22Rv1 (cell line): ENCODE measurements around the gene MAP4K3.

ENCODE experiments used
- H3K27ac ChIP-seq: fragments of 450-650 bp; 2 replicates; pipeline ENCODE4 v1.5.1; 2017
- ZFX ChIP-seq: fragments of 450-650 bp; IDR thresholded peaks from 2 replicates; pipeline ENCODE4 v1.6.1; 2017; ENCODE audit warnings: antibody characterized with exemption, borderline replicate concordance
- TF ChIP-seq, protein P1 (sequence below): fragments of 450-650 bp; IDR thresholded peaks from 2 replicates; pipeline ENCODE4 v1.5.1; 2017; ENCODE audit warnings: mild to moderate bottlenecking

MAP4K3 gene

DNA sequence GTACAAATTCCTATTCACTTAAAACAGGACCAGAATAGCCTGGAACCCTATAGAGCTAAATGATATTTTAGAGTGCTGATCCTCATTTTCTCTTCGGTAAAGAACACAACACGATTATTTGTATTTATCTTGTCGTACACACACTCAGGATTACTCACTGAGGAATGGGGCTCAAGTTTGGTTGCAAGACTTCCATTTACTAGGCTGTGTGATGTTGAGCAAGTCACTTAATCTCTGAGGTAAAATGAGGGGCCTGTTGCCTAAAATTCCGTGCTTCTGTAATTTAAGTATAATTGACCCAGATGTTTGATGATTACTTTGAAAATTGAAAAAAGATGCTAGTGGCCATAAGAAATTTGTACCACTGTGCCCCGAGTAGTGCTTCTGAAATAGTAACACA, 42.6 kb upstream of the MAP4K3 start:
- no peak overlapping the region for H3K27ac ChIP-seq
- no peak for TF ChIP-seq ZFX
- TF ChIP-seq, protein P1, sequence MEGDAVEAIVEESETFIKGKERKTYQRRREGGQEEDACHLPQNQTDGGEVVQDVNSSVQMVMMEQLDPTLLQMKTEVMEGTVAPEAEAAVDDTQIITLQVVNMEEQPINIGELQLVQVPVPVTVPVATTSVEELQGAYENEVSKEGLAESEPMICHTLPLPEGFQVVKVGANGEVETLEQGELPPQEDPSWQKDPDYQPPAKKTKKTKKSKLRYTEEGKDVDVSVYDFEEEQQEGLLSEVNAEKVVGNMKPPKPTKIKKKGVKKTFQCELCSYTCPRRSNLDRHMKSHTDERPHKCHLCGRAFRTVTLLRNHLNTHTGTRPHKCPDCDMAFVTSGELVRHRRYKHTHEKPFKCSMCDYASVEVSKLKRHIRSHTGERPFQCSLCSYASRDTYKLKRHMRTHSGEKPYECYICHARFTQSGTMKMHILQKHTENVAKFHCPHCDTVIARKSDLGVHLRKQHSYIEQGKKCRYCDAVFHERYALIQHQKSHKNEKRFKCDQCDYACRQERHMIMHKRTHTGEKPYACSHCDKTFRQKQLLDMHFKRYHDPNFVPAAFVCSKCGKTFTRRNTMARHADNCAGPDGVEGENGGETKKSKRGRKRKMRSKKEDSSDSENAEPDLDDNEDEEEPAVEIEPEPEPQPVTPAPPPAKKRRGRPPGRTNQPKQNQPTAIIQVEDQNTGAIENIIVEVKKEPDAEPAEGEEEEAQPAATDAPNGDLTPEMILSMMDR: no peak

DNA sequence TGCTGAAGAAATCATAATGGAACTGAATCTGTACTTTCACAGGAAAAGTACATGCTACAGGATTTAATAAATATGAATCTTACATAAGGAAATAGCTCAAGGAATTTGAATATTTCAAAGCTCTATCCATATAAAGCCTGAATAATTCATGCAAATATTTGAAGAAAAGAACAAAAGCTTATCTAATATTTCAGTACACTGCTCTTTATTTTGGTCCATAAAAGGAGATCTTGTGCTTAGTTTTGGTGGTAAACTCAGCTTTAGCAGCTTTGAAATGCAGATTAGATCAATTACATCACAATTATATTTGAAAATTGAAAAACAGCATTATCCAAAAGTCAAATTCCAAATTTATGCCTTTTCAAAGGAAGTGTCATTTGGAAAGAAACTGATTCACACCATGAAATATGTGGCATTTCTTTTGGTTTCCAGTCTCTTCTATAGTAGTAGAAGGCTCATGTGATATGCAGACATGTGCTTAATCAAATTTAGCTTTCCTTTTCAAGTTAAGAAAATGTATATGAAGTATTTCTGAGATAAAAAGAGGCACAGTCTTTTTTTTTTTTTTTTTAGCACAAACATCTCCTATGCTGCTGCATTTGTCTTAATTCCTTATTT, 42.1 kb upstream of the MAP4K3 start:
- TF ChIP-seq ZFX: no peak
- TF ChIP-seq, protein P1: no peak
- no peak overlapping the region for H3K27ac ChIP-seq

DNA sequence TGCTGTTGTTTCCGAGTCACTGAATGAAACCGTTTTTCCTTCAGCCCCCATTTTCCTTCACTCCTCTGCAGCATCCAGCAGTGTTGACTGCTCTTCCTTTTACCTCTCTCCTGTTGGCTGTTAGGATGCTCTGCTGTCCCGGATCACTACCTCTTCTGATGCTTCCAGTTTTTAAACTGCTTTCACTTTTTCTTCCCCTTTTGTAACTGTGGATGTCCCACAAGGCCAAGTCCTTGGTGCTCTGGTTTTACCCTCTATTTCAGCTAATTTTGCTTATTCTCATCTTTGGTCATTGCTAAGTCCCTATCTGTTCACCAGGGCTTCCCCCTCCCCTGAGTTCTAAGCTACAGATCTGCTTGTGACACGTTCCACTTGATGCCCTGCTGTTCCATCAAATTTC, 39.4 kb upstream of the MAP4K3 start:
- H3K27ac ChIP-seq: no peak overlapping the region
- no peak for TF ChIP-seq ZFX
- TF ChIP-seq, protein P1: no peak

DNA sequence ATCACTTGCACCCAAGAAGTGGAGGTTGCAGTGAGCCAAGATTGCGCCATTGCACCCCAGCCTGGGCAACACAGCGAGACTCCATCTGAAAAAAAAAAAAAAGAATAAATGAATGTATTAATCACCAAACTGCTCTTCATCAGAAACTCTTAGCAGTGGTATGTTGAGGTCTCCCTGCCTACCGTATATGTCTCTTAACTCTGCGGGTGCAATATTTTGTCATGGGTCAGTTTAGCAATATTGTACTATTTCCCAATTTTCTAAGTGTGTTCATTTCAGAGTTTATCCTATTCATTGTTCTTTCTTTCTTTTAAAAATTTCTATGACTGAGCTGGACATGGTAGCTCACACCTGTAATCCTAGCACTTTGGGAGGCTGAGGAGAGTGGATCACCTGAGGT, 37.9 kb upstream of the MAP4K3 start:
- no peak overlapping the region for H3K27ac ChIP-seq
- TF ChIP-seq, protein P1: no peak
- no peak for TF ChIP-seq ZFX

DNA sequence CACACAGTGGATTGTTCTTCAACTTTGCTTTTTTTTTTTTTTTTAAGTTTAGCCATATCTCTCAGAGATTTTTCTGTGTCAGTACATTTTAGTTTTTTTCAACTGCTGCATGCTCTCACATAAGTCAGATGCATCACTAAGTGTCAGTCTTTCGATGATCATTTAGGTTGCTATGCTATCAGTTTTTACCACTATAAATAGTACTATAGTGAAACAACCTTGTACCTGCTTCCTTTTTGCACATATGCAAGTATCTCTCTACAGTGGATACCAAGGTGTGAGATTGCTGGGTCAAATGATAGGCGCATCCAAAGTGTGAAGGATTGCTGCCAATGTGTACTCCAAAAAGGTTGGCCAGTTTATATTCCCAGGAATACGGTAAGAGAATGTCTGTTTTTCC, 33.5 kb upstream of the MAP4K3 start:
- no peak for TF ChIP-seq ZFX
- TF ChIP-seq, protein P1: no peak
- no peak overlapping the region for H3K27ac ChIP-seq

DNA sequence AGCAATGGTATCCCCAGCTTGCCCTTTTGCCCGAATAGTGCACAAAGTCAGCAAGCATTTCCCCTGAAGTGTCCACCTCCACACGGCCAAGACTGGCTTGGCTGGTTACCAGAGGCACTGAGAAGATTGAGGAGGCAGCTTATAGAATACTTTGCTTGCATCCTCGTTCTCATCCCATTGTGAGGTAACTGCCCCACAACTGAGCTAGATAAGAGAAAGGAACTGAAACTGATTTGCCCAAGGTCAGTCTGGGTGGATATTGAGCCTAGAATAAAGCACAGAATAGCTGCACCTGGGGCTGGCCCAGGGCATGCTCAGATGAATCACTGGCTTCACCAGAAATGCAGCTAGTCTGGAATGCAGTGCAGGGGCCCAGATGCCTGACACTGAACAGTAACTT, 32.7 kb upstream of the MAP4K3 start:
- TF ChIP-seq, protein P1: no peak
- no peak for TF ChIP-seq ZFX
- H3K27ac ChIP-seq: no peak overlapping the region

DNA sequence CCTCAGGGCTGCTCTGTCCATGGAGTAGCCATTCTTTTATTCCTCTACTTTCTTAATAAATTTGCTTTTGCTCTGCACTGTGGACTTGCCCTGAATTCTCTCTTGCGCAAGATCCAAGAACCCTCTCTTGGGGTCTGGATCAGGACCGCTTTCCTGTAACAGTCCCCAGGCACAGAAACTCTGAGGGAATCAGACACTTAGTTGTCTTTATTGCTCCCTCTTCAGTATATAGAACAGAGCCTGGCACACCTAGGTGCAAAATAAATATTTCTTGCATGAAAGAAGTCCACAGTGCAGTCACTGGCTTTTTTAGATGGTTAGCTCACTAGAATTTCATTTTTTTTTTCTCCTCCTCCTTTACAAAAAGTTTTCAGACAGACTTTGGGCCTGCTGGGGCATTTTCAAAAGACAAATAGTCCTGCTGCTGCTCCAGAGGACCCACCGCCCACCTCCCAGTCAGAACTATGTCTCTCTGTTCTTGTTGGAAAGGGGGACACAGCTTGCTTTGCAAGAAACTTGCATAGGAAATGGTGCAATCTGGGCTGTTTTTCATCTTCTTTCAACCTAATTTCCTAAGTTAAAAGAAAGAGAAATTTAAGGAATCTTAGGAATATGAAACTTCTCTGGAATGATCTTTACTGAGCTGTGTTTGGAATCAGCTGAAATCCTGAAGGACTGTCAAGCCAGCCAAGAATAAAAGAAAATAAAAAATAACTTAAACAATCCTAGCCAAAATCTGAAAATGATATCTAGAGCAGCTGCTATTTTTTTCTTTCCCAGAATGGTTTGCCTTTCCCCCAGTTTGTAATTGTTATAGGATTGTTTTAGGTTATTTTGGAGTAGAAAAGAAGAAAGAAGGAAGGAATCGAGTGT, 31.7 kb upstream of the MAP4K3 start:
- H3K27ac ChIP-seq: no peak overlapping the region
- TF ChIP-seq ZFX: no peak
- TF ChIP-seq, protein P1: no peak
